Trophoblast cell (in vitro differentiated cells and primary cell): ENCODE measurements around the gene KLC1.

Source experiments
- DNase-seq, 2 donors: peaks; one replicate each; pipeline ENCODE4 v3.0.0-alpha.2; 2016
- H2AFZ ChIP-seq: 2 replicates; pipeline ENCODE4 v1.6.1; 2013; ENCODE audit warnings: low read length, moderate library complexity, mild to moderate bottlenecking; ENCODE audit not compliant: insufficient read depth, poor library complexity
- H2AK5ac ChIP-seq: 2 replicates; pipeline ENCODE4 v1.6.1; 2013; ENCODE audit warnings: mild to moderate bottlenecking, low read length
- H2BK120ac ChIP-seq: 2 replicates; pipeline ENCODE4 v1.6.1; 2013; ENCODE audit warnings: low read length, mild to moderate bottlenecking, moderate library complexity; ENCODE audit not compliant: insufficient read depth, poor library complexity
- H2BK12ac ChIP-seq: 2 replicates; pipeline ENCODE4 v1.6.1; 2013; ENCODE audit warnings: mild to moderate bottlenecking, low read length, moderate library complexity
- H2BK5ac ChIP-seq: 2 replicates; pipeline ENCODE4 v1.6.1; 2013; ENCODE audit warnings: low read length, low read depth, moderate library complexity, mild to moderate bottlenecking; ENCODE audit not compliant: poor library complexity
- H3K14ac ChIP-seq: 2 replicates; pipeline ENCODE4 v1.6.1; 2013; ENCODE audit warnings: mild to moderate bottlenecking, low read length
- H3K18ac ChIP-seq: 2 replicates; pipeline ENCODE4 v1.6.1; 2013; ENCODE audit warnings: mild to moderate bottlenecking, low read length
- H3K23ac ChIP-seq: 2 replicates; pipeline ENCODE4 v1.6.1; 2013; ENCODE audit warnings: low read length
- H3K27ac ChIP-seq: 2 replicates; pipeline ENCODE4 v1.5.1; 2013; ENCODE audit warnings: low read depth, mild to moderate bottlenecking, inconsistent platforms, low read length, moderate library complexity
- H3K27me3 ChIP-seq: 2 replicates; pipeline ENCODE4 v1.6.1; 2013; ENCODE audit warnings: inconsistent platforms, mild to moderate bottlenecking, low read length, moderate library complexity; ENCODE audit not compliant: insufficient read depth
- H3K36me3 ChIP-seq, 2 experiments: 1 replicate in 1 of 2; 2 replicates in 1 of 2; pipeline ENCODE4 v1.6.1; 2013; ENCODE audit warnings: low read length in 2 of 2, mild to moderate bottlenecking in 2 of 2, moderate library complexity in 1 of 2; ENCODE audit not compliant: insufficient read depth in 2 of 2, control insufficient read depth in 1 of 2
- H3K4ac ChIP-seq: 2 replicates; pipeline ENCODE4 v1.6.1; 2013; ENCODE audit warnings: low read depth, mild to moderate bottlenecking, low read length, moderate library complexity
- H3K4me1 ChIP-seq, 2 experiments: 1 replicate in 1 of 2; 2 replicates in 1 of 2; pipeline ENCODE4 v1.6.1; 2013; ENCODE audit warnings: low read length in 2 of 2, mild to moderate bottlenecking in 2 of 2, moderate library complexity in 1 of 2; ENCODE audit not compliant: insufficient read depth in 2 of 2, control insufficient read depth in 1 of 2
- H3K4me2 ChIP-seq: 2 replicates; pipeline ENCODE4 v1.6.1; 2013; ENCODE audit warnings: inconsistent platforms, mild to moderate bottlenecking, low read length, moderate library complexity
- H3K4me3 ChIP-seq: 2 replicates; pipeline ENCODE4 v1.5.1; 2013; ENCODE audit warnings: mild to moderate bottlenecking, low read depth, low read length, inconsistent platforms
- H3K79me1 ChIP-seq: one replicate; pipeline ENCODE4 v1.6.1; 2013; ENCODE audit warnings: low read length
- H3K79me2 ChIP-seq: 2 replicates; pipeline ENCODE4 v1.6.1; 2013; ENCODE audit warnings: low read length, mild to moderate bottlenecking; ENCODE audit not compliant: control insufficient read depth, insufficient read depth, poor library complexity
- H3K9ac ChIP-seq: 2 replicates; pipeline ENCODE4 v1.6.1; 2013; ENCODE audit warnings: mild to moderate bottlenecking, low read length
- H3K9me3 ChIP-seq: 2 replicates; pipeline ENCODE4 v1.6.1; 2013; ENCODE audit warnings: low read depth, mild to moderate bottlenecking, control low read depth, inconsistent platforms, low read length; ENCODE audit not compliant: insufficient read depth
- H4K12ac ChIP-seq: 2 replicates; pipeline ENCODE4 v1.6.1; 2013; ENCODE audit warnings: low read depth, mild to moderate bottlenecking, low read length, moderate library complexity
- H4K8ac ChIP-seq: 2 replicates; pipeline ENCODE4 v1.6.1; 2013; ENCODE audit warnings: low read depth, mild to moderate bottlenecking, low read length, moderate library complexity
- H4K91ac ChIP-seq: one replicate; pipeline ENCODE4 v1.6.1; 2013; ENCODE audit warnings: low read depth, mild to moderate bottlenecking, low read length, moderate library complexity
- WGBS: extraction: QIAGEN DNeasy Blood & Tissue Kit; methylation state at CpG from one replicate; pipeline ENCODE4 v1.1.7; 2013; ENCODE audit warnings: missing lambda C conversion rate; ENCODE audit not compliant: insufficient read length, insufficient coverage; ENCODE audit errors: extremely low coverage; 5-methylcytosine and 5-hydroxymethylcytosine counted together

The KLC1 gene

DNA sequence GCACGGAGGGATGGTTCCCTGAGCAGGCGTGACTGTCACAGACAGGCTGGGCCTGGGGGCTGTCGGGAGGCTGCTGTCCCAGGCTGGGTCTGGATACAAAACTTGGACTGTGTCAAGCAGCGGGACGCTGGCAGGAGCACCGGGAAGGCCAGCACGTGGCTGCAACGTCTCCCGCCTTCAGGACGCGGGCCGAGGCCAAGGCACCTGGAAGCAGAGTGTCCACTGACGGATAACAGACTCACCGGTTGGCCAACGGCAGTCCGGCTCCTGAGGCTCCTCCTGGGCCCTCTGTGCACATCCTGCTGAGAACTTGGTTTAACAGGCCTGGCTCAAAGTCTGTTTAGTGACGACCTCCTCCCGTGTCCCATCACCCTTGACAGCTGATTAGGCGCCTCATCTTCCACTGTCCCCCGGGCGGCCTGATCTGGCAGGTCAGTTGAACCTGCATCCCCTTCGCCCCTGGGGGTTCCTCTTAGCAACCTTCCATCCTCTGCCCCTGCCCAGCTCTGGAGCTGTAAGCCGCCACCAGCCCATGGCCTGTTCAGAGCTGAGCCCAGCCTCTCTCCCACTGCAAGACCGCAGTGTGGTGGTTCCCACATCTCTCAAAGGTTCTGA, 83.7 kb downstream of the KLC1 start:
- H3K23ac ChIP-seq, result no peak overlapping the region
- WGBS, result no CpG with 5 or more reads among the region's 24 CpGs
- no peak overlapping the region for H3K18ac ChIP-seq
- H3K14ac ChIP-seq, result no peak overlapping the region
- H3K4me3 ChIP-seq, result no peak overlapping the region
- DNase-seq, result no peak
- no peak overlapping the region for H4K91ac ChIP-seq
- H3K4me1 ChIP-seq, result peaks cover 7 to 16% of the 10 kb centered on the region in 2 experiments
- no peaks in the 10 kb centered on the region for H3K27me3 ChIP-seq
- no peak overlapping the region for H2AFZ ChIP-seq
- H4K12ac ChIP-seq, result no peak overlapping the region
- H2BK120ac ChIP-seq, result no peak overlapping the region
- no peak overlapping the region for H4K8ac ChIP-seq
- no peak overlapping the region for H3K4me2 ChIP-seq
- no peak overlapping the region for H2BK12ac ChIP-seq
- no peak overlapping the region for H2AK5ac ChIP-seq
- H3K36me3 ChIP-seq, result peaks cover 24 to 31% of the 10 kb centered on the region in 2 experiments
- H3K4ac ChIP-seq, result no peak overlapping the region
- no peak overlapping the region for H3K9ac ChIP-seq
- no peak overlapping the region for H2BK5ac ChIP-seq
- H3K27ac ChIP-seq, result no peak overlapping the region
- H3K9me3 ChIP-seq, result no peaks in the 10 kb centered on the region
- peaks cover 5% of the 10 kb centered on the region for H3K79me1 ChIP-seq
- peaks cover 10% of the 10 kb centered on the region for H3K79me2 ChIP-seq

GRCh38 chr14:103713304-103714062, 84.5 kb downstream of the KLC1 start:
- H3K4me3 ChIP-seq, result no peak overlapping the region
- no peak overlapping the region for H2BK5ac ChIP-seq
- no peak overlapping the region for H3K4ac ChIP-seq
- H3K4me1 ChIP-seq, result peaks cover 7 to 18% of the 10 kb centered on the region in 2 experiments
- H2AK5ac ChIP-seq, result no peak overlapping the region
- no peak overlapping the region for H3K23ac ChIP-seq
- H2AFZ ChIP-seq, result no peak overlapping the region
- H4K8ac ChIP-seq, result no peak overlapping the region
- peaks cover 5% of the 10 kb centered on the region for H3K79me1 ChIP-seq
- H3K36me3 ChIP-seq, result peaks cover 18 to 24% of the 10 kb centered on the region in 2 experiments
- H4K12ac ChIP-seq, result no peak overlapping the region
- H3K27me3 ChIP-seq, result no peaks in the 10 kb centered on the region
- H3K9me3 ChIP-seq, result no peaks in the 10 kb centered on the region
- DNase-seq, result no peak
- H2BK12ac ChIP-seq, result no peak overlapping the region
- no peak overlapping the region for H2BK120ac ChIP-seq
- H3K4me2 ChIP-seq, result no peak overlapping the region
- H3K27ac ChIP-seq, result no peak overlapping the region
- no peak overlapping the region for H3K14ac ChIP-seq
- H3K79me2 ChIP-seq, result peaks cover 10% of the 10 kb centered on the region
- H3K18ac ChIP-seq, result no peak overlapping the region
- no peak overlapping the region for H4K91ac ChIP-seq
- no CpG with 5 or more reads among the region's 18 CpGs for WGBS
- no peak overlapping the region for H3K9ac ChIP-seq

DNA sequence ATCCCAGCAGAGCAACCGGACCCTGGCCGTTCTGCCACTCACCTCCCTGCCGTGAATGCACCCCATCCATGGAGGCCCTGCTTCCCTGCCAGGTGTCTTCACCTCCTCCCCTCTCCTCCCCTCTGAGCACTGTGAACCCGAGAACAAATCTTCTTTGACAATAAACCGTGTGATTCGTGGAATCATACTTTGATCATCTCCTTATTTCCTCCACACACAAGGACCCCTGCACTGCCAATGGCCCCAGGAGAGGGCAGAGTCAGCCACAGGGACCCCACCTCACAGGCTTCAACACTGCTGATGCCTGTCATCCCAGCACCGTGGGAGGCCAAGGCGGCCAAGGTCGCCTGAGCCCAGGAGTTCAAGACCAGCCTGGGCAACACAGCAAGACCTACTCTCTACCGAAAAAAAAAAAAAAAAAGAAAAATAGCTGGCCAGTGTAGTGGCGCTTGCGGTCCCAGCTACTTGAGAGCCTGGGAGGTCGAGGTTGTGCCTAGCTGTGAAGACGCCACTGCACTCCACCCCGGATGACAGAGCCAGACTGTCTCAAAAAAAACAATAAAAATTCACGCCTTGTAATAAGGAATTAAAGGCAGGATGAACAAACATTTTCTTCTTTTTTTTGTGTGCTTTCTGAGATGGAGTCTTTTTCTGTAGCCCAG, 85.2 kb downstream of the KLC1 start:
- peaks cover 14% of the 10 kb centered on the region for H3K79me2 ChIP-seq
- H3K18ac ChIP-seq, result no peak overlapping the region
- no peak overlapping the region for H3K14ac ChIP-seq
- H3K9ac ChIP-seq, result no peak overlapping the region
- no peak overlapping the region for H2BK120ac ChIP-seq
- peaks cover 15 to 17% of the 10 kb centered on the region in 2 experiments for H3K36me3 ChIP-seq
- no peak overlapping the region for H3K4me3 ChIP-seq
- H2BK12ac ChIP-seq, result no peak overlapping the region
- H3K79me1 ChIP-seq, result peaks cover 5% of the 10 kb centered on the region
- H2BK5ac ChIP-seq, result no peak overlapping the region
- no peak for DNase-seq
- H3K9me3 ChIP-seq, result no peaks in the 10 kb centered on the region
- no peak overlapping the region for H2AFZ ChIP-seq
- H4K8ac ChIP-seq, result no peak overlapping the region
- H4K12ac ChIP-seq, result no peak overlapping the region
- no peaks in the 10 kb centered on the region for H3K27me3 ChIP-seq
- peaks cover 7 to 18% of the 10 kb centered on the region in 2 experiments for H3K4me1 ChIP-seq
- no peak overlapping the region for H4K91ac ChIP-seq
- peak overlapping the region; percentile 10 for H3K4ac ChIP-seq
- peak overlapping the region; percentile 11 for H3K4me2 ChIP-seq
- no peak overlapping the region for H2AK5ac ChIP-seq
- no peak overlapping the region for H3K23ac ChIP-seq
- no CpG with 5 or more reads among the region's 16 CpGs for WGBS
- H3K27ac ChIP-seq, result no peak overlapping the region

- H2BK12ac ChIP-seq, result no peak within 1 kb of the TSS
- peaks cover 7 to 18% of the 10 kb centered on the region in 2 experiments for H3K4me1 ChIP-seq
- peak within 1 kb of the TSS; percentile 78 for H3K18ac ChIP-seq
- peak within 1 kb of the TSS; percentile 97 for H3K4me3 ChIP-seq
- peak within 1 kb of the TSS; percentile 85 for H3K14ac ChIP-seq
- H3K27me3 ChIP-seq, result no peaks in the 10 kb centered on the region
- no peak within 1 kb of the TSS for H3K23ac ChIP-seq
- peak within 1 kb of the TSS; percentile 92 for H3K4me2 ChIP-seq
- H3K79me2 ChIP-seq, result peaks cover 14% of the 10 kb centered on the region
- H2BK120ac ChIP-seq, result peak within 1 kb of the TSS; percentile 75
- peak within 1 kb of the TSS; percentile 85 for H4K91ac ChIP-seq
- H3K9me3 ChIP-seq, result no peaks in the 10 kb centered on the region
- no CpG with 5 or more reads among the region's 121 CpGs for WGBS
- H2AK5ac ChIP-seq, result peak within 1 kb of the TSS; percentile 65
- H3K4ac ChIP-seq, result peak within 1 kb of the TSS; percentile 73
- H3K27ac ChIP-seq, result peak within 1 kb of the TSS; percentile 15
- H3K9ac ChIP-seq, result peak within 1 kb of the TSS; percentile 80
- H4K8ac ChIP-seq, result peak within 1 kb of the TSS; percentile 83
- peaks cover 5% of the 10 kb centered on the region for H3K79me1 ChIP-seq
- DNase-seq, result peak; percentile 100
- H2AFZ ChIP-seq, result peak within 1 kb of the TSS; percentile 84
- H3K36me3 ChIP-seq, result peaks cover 5 to 7% of the 10 kb centered on the region in 2 experiments
- H2BK5ac ChIP-seq, result peak within 1 kb of the TSS; percentile 67
- peak within 1 kb of the TSS; percentile 87 for H4K12ac ChIP-seq
Measured at GRCh38 chr14:103715052-103716000, 86.3 kb downstream of the KLC1 start, which contains the start of the genes XRCC3 and ZFYVE21. Gene XRCC3 (minus strand): TSS chr14:103715451. CDS start chr14:103711087, 4,364 bp downstream. Gene ZFYVE21 (plus strand): TSS chr14:103715810. CDS start chr14:103715842, 32 bp downstream.
